ENCODE measurements around the gene TCF3.

- TF ChIP-seq CTCF (IDR thresholded peaks at IDR 0.05): no peak
- TF ChIP-seq ZFX (IDR thresholded peaks at IDR 0.05; ENCODE audit: borderline replicate concordance): no peak
These were observed 13.2 kb upstream of the TCF3 start for GRCh38 chr19:1665565-1666047.

Measured in 22Rv1 (cell line).